AG04450 (cell line): ENCODE results near the gene WSB2. TPM values are rescaled to one million over a fixed set of nuclear protein-coding genes. Genes with fewer than 3 reads are reported as not detected.

Experiments used
- CTCF ChIA-PET: fragments of 300-600, 350-600 bp; formaldehyde crosslinking; extraction: SDS; loops from one replicate; lab custom pipeline; 2022; ENCODE audit warnings: antibody characterized with exemption, inconsistent platforms; lab: Charles Lee
- POLR2A ChIA-PET: fragments of 350-600 bp; formaldehyde crosslinking; extraction: SDS; loops from one replicate; lab custom pipeline; 2021; ENCODE audit warnings: antibody characterized with exemption, inconsistent platforms; lab: Yijun Ruan, JAX
- DNase-seq: peaks from one replicate; pipeline ENCODE4 v3.0.0-alpha.2; 2011; ENCODE audit warnings: low read depth, low spot score
- H3K27ac ChIP-seq: one replicate; pipeline ENCODE4 v1.5.1; 2012; ENCODE audit warnings: low read depth, low read length, control low read depth
- H3K27me3 ChIP-seq: one replicate; pipeline ENCODE4 v1.6.0; 2012; ENCODE audit warnings: low read length; ENCODE audit not compliant: control insufficient read depth, insufficient read depth
- H3K4me3 ChIP-seq: 2 replicates; pipeline ENCODE4 v1.5.1; 2011; ENCODE audit warnings: mild to moderate bottlenecking, low read depth, low read length, control low read depth
- H3K9me3 ChIP-seq: 2 replicates; pipeline ENCODE4 v1.5.1; 2012; ENCODE audit warnings: low read length; ENCODE audit not compliant: control insufficient read depth, insufficient read depth
- polyA plus RNA-seq: library from polyadenylated mRNA; depleted of rRNA; stranded (reverse); fragments of >200 nt; gene quantifications from 2 replicates; pipeline ENCODE4 v1.2.3, GENCODE V29; 2011
- TF ChIP-seq, protein P1 (sequence below): IDR thresholded peaks from 2 replicates; pipeline ENCODE4 v1.5.1; 2011; ENCODE audit warnings: low read depth, low read length, control low read depth, inconsistent platforms

Gene WSB2
- polyA plus RNA-seq, 1 experiment, result 111 TPM

GRCh38 chr12:118055865-118056773, 4.9 kb downstream of the WSB2 start:
- ChIA-PET POLR2A (interaction anchor here (0.6 to 1.0 kb wide), 5 partner anchors 21 to 166 kb away, joined by 3 to 5 read pairs (median 4); partner anchors contain the start of gene PEBP1), CTCF (interaction anchor here (0.7 to 2.4 kb wide), 6 partner anchors 9 to 320 kb away, joined by 4 to 15 read pairs (median 7); partner anchors contain the start of gene SUDS3)
- no peak overlapping the region for H3K4me3 ChIP-seq
- TF ChIP-seq, protein P1, sequence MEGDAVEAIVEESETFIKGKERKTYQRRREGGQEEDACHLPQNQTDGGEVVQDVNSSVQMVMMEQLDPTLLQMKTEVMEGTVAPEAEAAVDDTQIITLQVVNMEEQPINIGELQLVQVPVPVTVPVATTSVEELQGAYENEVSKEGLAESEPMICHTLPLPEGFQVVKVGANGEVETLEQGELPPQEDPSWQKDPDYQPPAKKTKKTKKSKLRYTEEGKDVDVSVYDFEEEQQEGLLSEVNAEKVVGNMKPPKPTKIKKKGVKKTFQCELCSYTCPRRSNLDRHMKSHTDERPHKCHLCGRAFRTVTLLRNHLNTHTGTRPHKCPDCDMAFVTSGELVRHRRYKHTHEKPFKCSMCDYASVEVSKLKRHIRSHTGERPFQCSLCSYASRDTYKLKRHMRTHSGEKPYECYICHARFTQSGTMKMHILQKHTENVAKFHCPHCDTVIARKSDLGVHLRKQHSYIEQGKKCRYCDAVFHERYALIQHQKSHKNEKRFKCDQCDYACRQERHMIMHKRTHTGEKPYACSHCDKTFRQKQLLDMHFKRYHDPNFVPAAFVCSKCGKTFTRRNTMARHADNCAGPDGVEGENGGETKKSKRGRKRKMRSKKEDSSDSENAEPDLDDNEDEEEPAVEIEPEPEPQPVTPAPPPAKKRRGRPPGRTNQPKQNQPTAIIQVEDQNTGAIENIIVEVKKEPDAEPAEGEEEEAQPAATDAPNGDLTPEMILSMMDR, result no peak
- DNase-seq, result no peak
- H3K9me3 ChIP-seq, result no peaks in the 10 kb centered on the region
- H3K27me3 ChIP-seq, result no peaks in the 10 kb centered on the region
- peak overlapping the region; percentile 31 for H3K27ac ChIP-seq

DNA sequence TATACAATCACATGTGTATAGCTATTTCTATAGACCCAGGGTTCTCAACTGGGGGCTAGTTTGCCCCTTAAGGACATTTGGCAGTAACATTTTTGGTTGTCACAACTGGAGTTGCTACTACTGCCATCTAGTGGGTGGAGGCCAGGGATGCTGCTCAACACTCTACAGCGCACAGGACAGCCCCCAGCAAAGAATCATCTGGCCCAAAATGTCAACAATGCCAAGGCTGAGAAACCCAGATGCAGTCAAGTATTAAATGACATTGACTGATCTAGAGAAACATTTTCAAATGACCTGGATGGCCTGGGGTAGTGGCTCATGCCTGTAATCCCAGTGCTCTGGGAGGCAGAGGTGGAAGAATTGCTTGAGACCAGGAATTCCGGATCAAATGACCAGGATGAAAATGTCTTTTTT, 5.8 kb downstream of the WSB2 start:
- ChIA-PET POLR2A (no interaction called here), CTCF (interaction anchor here (0.5 to 1.6 kb wide), 6 partner anchors 8 to 321 kb away, joined by 3 to 7 read pairs (median 4); partner anchors contain the start of gene SUDS3)
- Histone ChIP-seq H3K4me3 (no peak overlapping the region), H3K27me3 (no peaks in the 10 kb centered on the region), H3K9me3 (no peaks in the 10 kb centered on the region), H3K27ac (no peak overlapping the region)
- TF ChIP-seq, protein P1, result peak; percentile 53
- no peak for DNase-seq

GRCh38 chr12:118053071-118053985, 7.7 kb downstream of the WSB2 start:
- TF ChIP-seq, protein P1, result no peak

GRCh38 chr12:118052324-118053070, 8.5 kb downstream of the WSB2 start:
- H3K27me3 ChIP-seq, result no peaks in the 10 kb centered on the region
- POLR2A ChIA-PET, result no interaction called here
- TF ChIP-seq, protein P1, result no peak
- CTCF ChIA-PET, result no interaction called here
- peak overlapping the region; percentile 86 for H3K27ac ChIP-seq
- DNase-seq, result peak; percentile 72
- no peaks in the 10 kb centered on the region for H3K9me3 ChIP-seq
- no peak overlapping the region for H3K4me3 ChIP-seq

More at GRCh38 chr12:118053071-118053985, 7.7 kb downstream of the WSB2 start:
- no peak overlapping the region for H3K4me3 ChIP-seq
- DNase-seq, result no peak
- H3K27ac ChIP-seq, result peak overlapping the region; percentile 86
- ChIA-PET CTCF (no interaction called here), POLR2A (no interaction called here)
- H3K27me3 ChIP-seq, result no peaks in the 10 kb centered on the region
- H3K9me3 ChIP-seq, result no peaks in the 10 kb centered on the region
